AG09309 (cell line): ENCODE measurements around the gene EBF3.

Experiments
- DNase-seq: peaks from one replicate; pipeline ENCODE4 v3.0.0-alpha.2; 2010; ENCODE audit warnings: low read depth
- H3K4me3 ChIP-seq: 2 replicates; pipeline ENCODE4 v1.5.1; 2011; ENCODE audit warnings: mild to moderate bottlenecking, low read depth, low read length, moderate library complexity; ENCODE audit not compliant: control insufficient read depth
- TF ChIP-seq, protein P1 (sequence below): IDR thresholded peaks from 2 replicates; pipeline ENCODE4 v1.5.1; 2011; ENCODE audit warnings: mild to moderate bottlenecking, low read depth, low read length, inconsistent platforms; ENCODE audit not compliant: insufficient read depth, control insufficient read depth; ENCODE audit errors: missing control alignments

EBF3 gene

DNA sequence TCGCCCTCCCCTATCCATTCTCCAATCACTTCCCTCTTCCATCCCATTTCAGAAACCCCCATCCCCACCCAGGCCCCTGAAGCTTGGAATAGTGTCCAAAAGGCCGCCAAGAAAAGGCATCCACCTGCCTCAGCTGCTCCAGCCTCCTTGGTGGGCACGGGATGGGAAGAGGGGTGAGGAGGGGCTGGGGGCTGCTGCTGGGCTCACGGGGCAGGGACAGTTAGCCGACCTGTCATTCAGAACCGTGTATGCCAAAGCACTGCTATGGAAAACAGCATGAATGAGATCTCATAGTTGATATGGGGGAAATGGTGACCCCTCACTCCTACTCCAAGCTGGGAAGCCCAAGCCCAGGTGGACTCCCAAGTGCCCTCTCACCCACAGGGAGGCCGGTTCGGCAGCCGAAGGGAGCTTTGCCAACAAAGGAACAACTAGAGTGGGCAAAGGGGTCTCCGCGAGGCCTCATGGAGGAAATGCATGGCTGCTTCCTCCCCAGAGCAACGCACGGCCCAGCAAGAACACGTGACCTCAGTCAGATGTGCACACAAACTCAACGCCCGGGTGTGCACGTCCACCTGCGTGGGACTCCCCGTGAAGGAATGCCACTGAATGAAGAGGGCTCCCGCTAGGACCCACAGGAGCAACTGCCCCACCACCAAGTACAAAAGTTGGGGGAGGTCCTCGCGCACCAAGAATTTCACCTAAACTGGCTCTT is 52.5 kb downstream of the EBF3 start:
- DNase-seq, result no peak
- TF ChIP-seq, protein P1, sequence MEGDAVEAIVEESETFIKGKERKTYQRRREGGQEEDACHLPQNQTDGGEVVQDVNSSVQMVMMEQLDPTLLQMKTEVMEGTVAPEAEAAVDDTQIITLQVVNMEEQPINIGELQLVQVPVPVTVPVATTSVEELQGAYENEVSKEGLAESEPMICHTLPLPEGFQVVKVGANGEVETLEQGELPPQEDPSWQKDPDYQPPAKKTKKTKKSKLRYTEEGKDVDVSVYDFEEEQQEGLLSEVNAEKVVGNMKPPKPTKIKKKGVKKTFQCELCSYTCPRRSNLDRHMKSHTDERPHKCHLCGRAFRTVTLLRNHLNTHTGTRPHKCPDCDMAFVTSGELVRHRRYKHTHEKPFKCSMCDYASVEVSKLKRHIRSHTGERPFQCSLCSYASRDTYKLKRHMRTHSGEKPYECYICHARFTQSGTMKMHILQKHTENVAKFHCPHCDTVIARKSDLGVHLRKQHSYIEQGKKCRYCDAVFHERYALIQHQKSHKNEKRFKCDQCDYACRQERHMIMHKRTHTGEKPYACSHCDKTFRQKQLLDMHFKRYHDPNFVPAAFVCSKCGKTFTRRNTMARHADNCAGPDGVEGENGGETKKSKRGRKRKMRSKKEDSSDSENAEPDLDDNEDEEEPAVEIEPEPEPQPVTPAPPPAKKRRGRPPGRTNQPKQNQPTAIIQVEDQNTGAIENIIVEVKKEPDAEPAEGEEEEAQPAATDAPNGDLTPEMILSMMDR, result no peak
- no peak overlapping the region for H3K4me3 ChIP-seq

DNA sequence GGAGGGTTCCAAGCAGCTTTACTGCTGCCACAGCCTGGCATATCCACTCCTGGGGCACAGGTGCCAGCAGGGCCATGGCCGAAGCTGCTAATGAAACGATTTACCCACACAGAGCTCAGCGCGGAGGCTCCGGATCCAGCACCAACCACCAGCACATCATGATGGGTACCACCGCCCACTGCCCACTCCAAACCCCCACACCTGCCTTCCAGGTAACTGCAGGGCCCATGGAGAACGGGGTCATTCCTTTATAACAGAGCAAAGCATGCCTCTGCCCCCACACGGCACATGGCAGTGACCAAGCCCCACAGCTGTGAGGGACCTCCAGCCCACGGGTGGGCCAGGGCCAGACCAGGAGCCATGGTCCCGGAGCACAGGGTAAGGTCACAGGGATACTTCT is 53.2 kb downstream of the EBF3 start:
- no peak for DNase-seq
- TF ChIP-seq, protein P1, result no peak
- no peak overlapping the region for H3K4me3 ChIP-seq

DNA sequence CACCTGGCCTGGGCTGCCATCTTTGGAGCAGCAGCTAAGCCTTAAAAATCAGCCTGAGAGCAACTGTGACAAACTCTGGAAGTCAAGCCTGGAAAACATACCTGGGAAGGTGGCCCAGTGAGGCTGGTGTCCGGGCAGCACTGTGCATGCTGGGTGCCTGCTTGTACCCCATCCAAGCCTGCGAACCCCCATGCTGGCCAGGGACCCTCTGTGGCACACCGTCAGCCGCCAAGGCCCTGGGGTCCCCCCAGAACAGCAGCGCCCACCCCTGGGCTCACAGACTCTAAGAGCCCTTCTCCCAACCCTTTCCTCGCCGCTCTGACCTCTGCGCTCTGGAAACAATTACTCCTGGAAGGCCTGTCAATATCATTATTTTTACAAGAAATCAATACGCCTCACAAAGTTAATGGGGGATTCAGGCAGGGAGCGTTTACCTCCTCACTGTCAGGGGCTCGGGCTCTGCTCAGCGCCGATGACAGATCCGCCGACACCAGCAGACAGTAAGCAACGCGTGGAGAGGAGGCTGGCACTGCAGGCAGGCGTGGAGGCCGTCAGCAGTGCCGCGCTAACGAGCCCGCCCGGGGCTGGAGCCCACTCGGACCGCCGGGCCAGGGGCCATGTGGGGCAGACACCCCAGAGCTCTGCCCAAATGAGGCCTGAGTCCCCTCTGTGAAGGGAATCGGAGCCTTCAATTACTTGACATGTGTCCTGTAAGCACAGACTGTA is 54.4 kb downstream of the EBF3 start:
- no peak for DNase-seq
- no peak overlapping the region for H3K4me3 ChIP-seq
- TF ChIP-seq, protein P1, result no peak

DNA sequence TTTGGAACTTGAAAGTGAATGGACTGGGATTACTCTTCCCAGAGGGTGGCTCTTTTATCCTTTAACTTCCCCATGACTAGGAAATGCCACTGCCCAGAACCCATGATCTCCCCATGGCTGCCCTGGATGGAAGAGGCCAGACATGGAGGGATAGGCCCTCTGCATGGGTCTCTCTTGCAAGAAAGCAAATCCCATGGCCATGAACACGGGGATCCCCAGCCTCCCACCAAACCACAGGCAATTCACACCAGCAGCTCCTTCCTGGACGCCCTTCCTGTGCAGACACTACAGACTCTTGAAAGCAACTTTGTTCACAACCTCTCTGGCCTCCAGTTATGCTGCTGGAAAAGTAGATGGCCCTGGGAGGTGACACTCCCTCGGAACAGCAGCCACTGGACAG is 55.0 kb downstream of the EBF3 start:
- no peak overlapping the region for H3K4me3 ChIP-seq
- TF ChIP-seq, protein P1, result no peak
- DNase-seq, result no peak

DNA sequence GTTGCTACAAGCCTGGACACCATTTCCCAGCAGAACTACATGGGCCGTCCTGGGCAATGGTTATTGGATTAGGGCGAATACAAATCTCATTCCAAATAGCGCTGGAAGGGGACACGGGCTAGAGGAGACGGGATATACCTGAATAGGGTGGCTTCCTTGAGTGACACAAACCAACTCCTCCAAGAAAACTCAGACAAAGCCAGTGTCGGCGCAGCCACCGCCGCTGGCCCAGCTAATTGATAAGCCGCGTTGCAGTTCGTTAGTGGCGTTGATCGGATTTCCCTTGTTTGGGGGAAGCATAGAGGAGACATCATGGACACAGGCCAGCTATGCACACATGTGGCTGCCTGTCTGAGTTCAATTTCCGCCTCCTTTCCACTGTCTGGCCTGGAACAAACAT is 55.7 kb downstream of the EBF3 start:
- TF ChIP-seq, protein P1, result no peak
- no peak for DNase-seq
- H3K4me3 ChIP-seq, result no peak overlapping the region

DNA sequence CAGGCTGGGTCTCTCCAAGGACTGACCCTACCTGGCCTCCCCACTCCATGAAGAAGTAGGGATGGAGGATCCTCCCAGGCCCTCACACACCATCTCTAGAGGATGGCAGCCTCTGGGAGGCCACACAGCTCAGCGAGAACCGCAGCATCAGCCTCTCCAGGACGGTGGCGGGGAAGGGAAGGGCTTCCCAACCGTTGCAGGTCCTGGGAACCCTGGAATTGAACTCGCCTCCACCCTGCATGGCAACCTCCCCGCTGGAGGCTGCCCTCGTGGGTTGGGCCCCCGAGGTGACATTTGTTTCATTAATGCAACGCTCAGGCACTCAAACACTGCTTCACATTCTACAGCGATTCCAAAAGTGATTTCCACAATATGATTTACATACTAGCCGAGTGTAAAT is 58.5 kb downstream of the EBF3 start:
- no peak overlapping the region for H3K4me3 ChIP-seq
- TF ChIP-seq, protein P1, result no peak
- DNase-seq, result no peak

DNA sequence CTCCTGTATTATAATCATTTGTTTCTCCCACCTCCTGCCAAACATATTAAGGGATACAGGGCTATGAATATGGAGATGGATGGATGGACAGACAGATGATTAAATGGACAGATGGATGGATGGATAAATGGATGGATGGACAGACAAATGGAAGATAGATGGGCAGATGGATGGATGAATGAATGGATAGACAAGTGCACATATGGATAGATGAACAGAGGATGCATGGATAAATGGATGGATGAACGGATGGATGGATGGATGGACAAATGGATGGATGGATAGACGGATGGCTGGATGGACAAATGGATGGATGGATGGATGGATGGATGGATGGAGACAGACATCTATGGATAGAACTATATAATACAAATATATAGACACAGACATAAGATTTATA is 59.8 kb downstream of the EBF3 start:
- no peak overlapping the region for H3K4me3 ChIP-seq
- no peak for DNase-seq
- TF ChIP-seq, protein P1, result no peak
